Prostate gland (tissue), 2 donors: ENCODE measurements around the gene FHIT.

ENCODE experiments used
- POLR2A ChIP-seq: fragments of 450-650 bp; IDR thresholded peaks from one replicate; pipeline ENCODE4 v1.6.1; 2016; ENCODE audit warnings: antibody characterized with exemption, mild to moderate bottlenecking
- POLR2AphosphoS5 ChIP-seq: sonication (generic); formaldehyde crosslinking; IDR thresholded peaks from one replicate; pipeline ENCODE4 v1.6.1; 2017; ENCODE audit warnings: antibody characterized with exemption
- TF ChIP-seq, protein P1 (sequence below), 4 experiments: fragments of 200-600 bp in 2 of 4; fragments of 450-650 bp in 2 of 4; sonication (generic) in 2 of 4; IDR thresholded peaks; 1 replicate in 3 of 4; 2 replicates in 1 of 4; pipeline ENCODE4 v1.5.1; 2016 to 2019; ENCODE audit warnings: antibody characterized with exemption in 4 of 4, mild to moderate bottlenecking in 2 of 4, moderate library complexity in 2 of 4

DNA sequence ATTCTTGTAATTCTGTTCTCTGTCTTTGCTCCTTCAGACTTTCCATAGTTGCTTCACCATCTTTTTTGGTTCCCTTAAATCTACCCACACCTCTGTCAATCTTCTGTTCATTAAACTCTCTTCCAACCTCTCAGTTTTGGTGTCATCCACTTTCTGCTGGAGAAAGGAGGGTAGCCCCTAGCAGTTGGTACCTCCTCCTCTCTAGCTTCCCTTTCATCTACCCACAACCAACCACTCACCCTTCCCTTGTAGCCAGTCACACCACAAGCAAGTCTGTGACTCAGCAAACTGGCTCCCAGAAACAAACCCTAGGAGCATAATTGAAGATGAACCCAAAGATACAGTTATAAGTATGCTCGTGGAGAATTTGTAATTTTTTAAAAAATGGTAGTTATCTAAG, 318.6 kb downstream of the FHIT start:
- TF ChIP-seq POLR2AphosphoS5 = no peak
- TF ChIP-seq, protein P1, sequence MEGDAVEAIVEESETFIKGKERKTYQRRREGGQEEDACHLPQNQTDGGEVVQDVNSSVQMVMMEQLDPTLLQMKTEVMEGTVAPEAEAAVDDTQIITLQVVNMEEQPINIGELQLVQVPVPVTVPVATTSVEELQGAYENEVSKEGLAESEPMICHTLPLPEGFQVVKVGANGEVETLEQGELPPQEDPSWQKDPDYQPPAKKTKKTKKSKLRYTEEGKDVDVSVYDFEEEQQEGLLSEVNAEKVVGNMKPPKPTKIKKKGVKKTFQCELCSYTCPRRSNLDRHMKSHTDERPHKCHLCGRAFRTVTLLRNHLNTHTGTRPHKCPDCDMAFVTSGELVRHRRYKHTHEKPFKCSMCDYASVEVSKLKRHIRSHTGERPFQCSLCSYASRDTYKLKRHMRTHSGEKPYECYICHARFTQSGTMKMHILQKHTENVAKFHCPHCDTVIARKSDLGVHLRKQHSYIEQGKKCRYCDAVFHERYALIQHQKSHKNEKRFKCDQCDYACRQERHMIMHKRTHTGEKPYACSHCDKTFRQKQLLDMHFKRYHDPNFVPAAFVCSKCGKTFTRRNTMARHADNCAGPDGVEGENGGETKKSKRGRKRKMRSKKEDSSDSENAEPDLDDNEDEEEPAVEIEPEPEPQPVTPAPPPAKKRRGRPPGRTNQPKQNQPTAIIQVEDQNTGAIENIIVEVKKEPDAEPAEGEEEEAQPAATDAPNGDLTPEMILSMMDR (IDR thresholded peaks at IDR 0.05) = no peak
- no peak for TF ChIP-seq POLR2A
